BLaER1 treated with 17β-estradiol and CSF1 and Interleukin-3, amounts not matched to agents 10 nM and 100 nM (cell line): ENCODE measurements around the gene A3GALT2.
A peak's percentile ranks its signal among the peaks of the same experiment; 100 is the strongest.

Experiments used
- H3K27ac ChIP-seq, 11 experiments: shearing (Covaris generic); formaldehyde crosslinking; 2 replicates each; pipeline ENCODE4 v1.8.1; 2022
- H3K27me3 ChIP-seq, 11 experiments: shearing (Covaris generic); formaldehyde crosslinking; 2 replicates each; pipeline ENCODE4 v1.8.1; 2022
- H3K36me3 ChIP-seq, 11 experiments: shearing (Covaris generic); formaldehyde crosslinking; 2 replicates each; pipeline ENCODE4 v1.8.1; 2022
- H3K4me1 ChIP-seq, 10 experiments: shearing (Covaris generic); formaldehyde crosslinking; 2 replicates each; pipeline ENCODE4 v1.8.1; 2022
- H3K4me2 ChIP-seq, 11 experiments: shearing (Covaris generic); formaldehyde crosslinking; 2 replicates each; pipeline ENCODE4 v1.8.1; 2022
- H3K4me3 ChIP-seq, 10 experiments: shearing (Covaris generic); formaldehyde crosslinking; 2 replicates each; pipeline ENCODE4 v1.8.1; 2022
- H3K9ac ChIP-seq, 11 experiments: shearing (Covaris generic); formaldehyde crosslinking; 2 replicates each; pipeline ENCODE4 v1.8.1; 2022
- H3K9me3 ChIP-seq, 11 experiments: shearing (Covaris generic); formaldehyde crosslinking; replicated peaks in 1 of 11; 2 replicates each; pipeline ENCODE4 v1.8.1; 2022
- H4K20me1 ChIP-seq, 11 experiments: shearing (Covaris generic); formaldehyde crosslinking; 2 replicates each; pipeline ENCODE4 v1.8.1; 2022
- Cebpa-rat ChIP-seq, 11 experiments: shearing (Covaris generic); IDR thresholded peaks; 2 replicates each; pipeline ENCODE4 v1.8.1; 2022

Gene A3GALT2

DNA sequence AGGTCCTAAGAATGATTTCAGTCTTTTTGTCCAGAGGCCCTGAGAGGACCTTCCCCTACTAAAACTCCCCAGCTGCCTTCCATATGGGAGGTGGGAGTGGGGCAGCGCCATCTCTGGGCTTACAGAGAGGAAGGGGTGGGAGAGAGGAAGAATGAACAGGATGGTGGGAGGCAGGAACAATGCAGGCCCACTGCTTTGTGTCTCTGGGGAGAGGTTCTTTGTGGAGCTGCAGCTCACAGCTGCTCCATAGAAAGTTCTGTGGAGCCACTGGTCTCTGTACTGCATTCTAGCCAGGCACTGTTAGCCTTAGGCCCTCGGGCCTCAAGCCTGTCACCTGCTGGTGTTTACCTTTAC lies 43.6 kb upstream of the A3GALT2 start:
- Histone ChIP-seq H3K9me3 (no peaks in the 10 kb centered on the region), H3K9ac (peak overlapping the region in 8 of 11 experiments; percentile 0 to 77 (median 64); a peak in 14 of 22 replicates), H3K27me3 (no peaks in the 10 kb centered on the region), H3K4me2 (peak overlapping the region; percentile 61 to 95 (median 86)), H4K20me1 (0 out of 22 replicates have a peak, but pooled peaks cover 0 to 3% (median 0%) of the 10 kb centered on the region in 11 experiments), H3K27ac (peak overlapping the region in 8 of 11 experiments; percentile 15 to 79 (median 68); a peak in 15 of 22 replicates), H3K4me3 (peak overlapping the region in 4 of 10 experiments; percentile 1 to 53 (median 32); a peak in 5 of 20 replicates), H3K4me1 (peaks cover 75 to 86% (median 78%) of the 10 kb centered on the region in 10 experiments), H3K36me3 (no peaks in the 10 kb centered on the region)
- TF ChIP-seq Cebpa-rat (IDR thresholded peaks at IDR 0.05): no peak

DNA sequence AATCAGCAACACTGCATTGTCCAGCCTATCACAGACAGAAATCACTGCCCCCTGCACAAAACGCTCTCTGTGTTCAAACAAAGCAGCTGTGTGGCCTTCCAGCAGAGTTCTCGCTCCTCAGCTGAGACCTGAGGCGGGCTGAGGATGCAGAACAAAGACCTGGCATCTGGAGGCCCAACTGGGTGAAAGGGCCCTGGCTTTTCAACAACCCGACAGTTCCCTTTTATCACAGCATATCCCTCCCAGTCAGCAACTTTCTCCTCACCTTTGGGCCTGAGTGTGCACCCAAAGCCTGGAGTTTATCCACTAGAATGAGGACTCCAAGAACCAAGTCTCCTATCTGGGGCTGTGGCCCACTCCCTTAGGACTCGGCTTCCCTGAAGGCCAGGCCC lies 42.6 kb upstream of the A3GALT2 start:
- peak overlapping the region in 8 of 11 experiments; percentile 31 to 77 (median 67); a peak in 16 of 22 replicates for H3K9ac ChIP-seq
- H3K27me3 ChIP-seq: no peaks in the 10 kb centered on the region
- no peak for TF ChIP-seq Cebpa-rat (IDR thresholded peaks at IDR 0.05)
- peaks cover 75 to 86% (median 78%) of the 10 kb centered on the region in 10 experiments for H3K4me1 ChIP-seq
- peak overlapping the region; percentile 61 to 95 (median 86) for H3K4me2 ChIP-seq
- H3K9me3 ChIP-seq: no peaks in the 10 kb centered on the region
- H3K27ac ChIP-seq: peak overlapping the region in 8 of 11 experiments; percentile 57 to 79 (median 68); a peak in 16 of 22 replicates
- peak overlapping the region in 5 of 10 experiments; percentile 24 to 53 (median 45); a peak in 8 of 20 replicates for H3K4me3 ChIP-seq
- peaks cover 0 to 5% (median 0%) of the 10 kb centered on the region in 11 experiments; a peak in 2 of 22 replicates for H3K36me3 ChIP-seq
- no peaks in the 10 kb centered on the region for H4K20me1 ChIP-seq

DNA sequence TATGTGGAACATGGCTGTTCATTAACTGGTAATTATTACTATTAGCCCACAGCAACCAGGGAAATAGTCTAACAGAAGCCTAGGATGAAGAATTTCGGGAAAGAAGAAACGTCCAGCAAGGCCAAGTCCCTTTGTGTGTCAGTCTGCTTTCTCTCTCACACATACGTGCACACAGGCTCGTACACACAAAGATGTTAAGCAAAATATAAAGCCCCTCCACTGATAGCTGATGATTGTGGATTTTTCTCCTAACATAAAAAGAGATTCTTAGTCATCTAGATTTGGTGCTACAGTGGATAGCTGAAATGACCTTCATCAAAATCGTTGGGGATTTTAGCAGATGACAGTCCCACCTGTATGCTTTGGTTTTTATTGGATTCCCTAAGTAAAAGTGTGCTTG lies 42.1 kb upstream of the A3GALT2 start:
- Histone ChIP-seq H3K4me1 (peaks cover 74 to 85% (median 77%) of the 10 kb centered on the region in 10 experiments), H3K4me3 (peak overlapping the region in 5 of 10 experiments; percentile 24 to 53 (median 45); a peak in 8 of 20 replicates), H4K20me1 (no peaks in the 10 kb centered on the region), H3K4me2 (peak overlapping the region; percentile 61 to 95 (median 86); a peak in 21 of 22 replicates), H3K27me3 (no peaks in the 10 kb centered on the region), H3K9me3 (no peaks in the 10 kb centered on the region), H3K9ac (peak overlapping the region in 7 of 11 experiments; percentile 50 to 77 (median 71); a peak in 15 of 22 replicates), H3K36me3 (peaks cover 0 to 5% (median 0%) of the 10 kb centered on the region in 11 experiments; a peak in 2 of 22 replicates), H3K27ac (peak overlapping the region in 8 of 11 experiments; percentile 57 to 79 (median 68); a peak in 14 of 22 replicates)
- TF ChIP-seq Cebpa-rat (IDR thresholded peaks at IDR 0.05): no peak

DNA sequence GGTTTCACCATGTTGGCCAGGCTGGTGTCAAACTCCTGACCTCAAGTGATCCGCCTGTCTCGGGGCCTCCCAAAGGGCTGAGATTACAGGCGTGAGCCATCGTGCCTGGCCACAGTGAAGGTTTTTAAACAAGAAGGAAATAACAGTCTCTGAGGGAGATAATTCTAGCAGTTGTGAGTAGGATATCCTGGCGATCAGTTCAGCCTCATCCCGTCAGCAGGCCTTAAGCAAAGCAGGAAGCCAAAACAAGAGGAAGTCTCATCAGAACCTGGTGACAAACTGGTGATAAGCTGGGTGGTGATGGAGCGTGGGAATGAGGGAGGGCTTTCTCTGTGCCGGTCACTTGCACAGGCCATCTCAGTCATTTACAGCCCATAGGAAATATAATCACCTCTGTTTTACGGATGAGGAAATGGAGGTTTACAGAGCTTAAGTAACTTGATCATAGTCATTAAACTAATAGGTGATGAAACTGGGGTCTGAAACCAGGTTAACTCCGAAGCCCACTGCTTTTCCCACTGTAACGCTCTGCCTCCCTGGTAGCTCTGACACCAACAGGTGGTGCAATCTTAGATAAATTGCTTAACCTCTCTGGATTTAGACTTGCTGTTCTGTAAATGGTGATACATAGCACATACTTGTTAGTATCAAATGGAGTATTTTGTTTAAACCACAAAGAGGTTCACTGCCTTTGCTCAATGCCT lies 40.8 kb upstream of the A3GALT2 start:
- Histone ChIP-seq H3K36me3 (peaks cover 0 to 11% (median 4%) of the 10 kb centered on the region in 11 experiments; a peak in 5 of 22 replicates), H3K4me3 (peak overlapping the region in 2 of 10 experiments; percentile 20 to 45; a peak in 2 of 20 replicates), H3K9me3 (peaks cover 0 to 12% (median 5%) of the 10 kb centered on the region in 11 experiments; a peak in 5 of 22 replicates), H3K4me1 (peaks cover 61 to 72% (median 65%) of the 10 kb centered on the region in 10 experiments), H3K9ac (peak overlapping the region in 9 of 11 experiments; percentile 29 to 77 (median 49); a peak in 15 of 22 replicates), H3K4me2 (peak overlapping the region; percentile 61 to 95 (median 86)), H3K27me3 (no peaks in the 10 kb centered on the region), H4K20me1 (no peaks in the 10 kb centered on the region), H3K27ac (peak overlapping the region; percentile 47 to 79 (median 71); a peak in 21 of 22 replicates)
- TF ChIP-seq Cebpa-rat (IDR thresholded peaks at IDR 0.05): 0 out of 22 replicates have a peak, but pooled peaks of 1 of the 11 experiments have one; percentile 34

DNA sequence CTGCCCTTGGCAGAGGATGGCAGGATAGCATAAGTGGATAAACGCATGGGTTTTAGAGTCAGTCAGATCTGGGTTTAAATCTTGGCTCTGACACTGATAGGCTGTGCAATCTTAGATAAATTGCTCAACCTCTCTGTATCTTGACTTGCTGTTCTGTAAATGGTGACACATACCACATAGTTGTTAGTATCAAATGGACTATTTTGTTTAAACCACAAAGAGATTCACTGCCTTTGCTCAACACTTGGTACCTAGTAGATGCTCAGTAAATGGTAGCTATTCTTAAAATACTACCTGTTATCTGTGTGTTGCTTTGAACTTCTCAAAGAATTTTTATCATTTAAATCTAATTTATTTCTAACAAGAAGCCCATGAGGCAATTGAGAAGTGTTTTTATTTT lies 39.5 kb upstream of the A3GALT2 start:
- Histone ChIP-seq H3K9ac (no peak overlapping the region), H4K20me1 (no peaks in the 10 kb centered on the region), H3K4me3 (no peak overlapping the region), H3K27me3 (no peaks in the 10 kb centered on the region), H3K27ac (no peak overlapping the region), H3K4me2 (peak overlapping the region in 7 of 11 experiments; percentile 13 to 95 (median 89); a peak in 11 of 22 replicates), H3K4me1 (peaks cover 48 to 63% (median 56%) of the 10 kb centered on the region in 10 experiments), H3K36me3 (peaks cover 0 to 11% (median 4%) of the 10 kb centered on the region in 11 experiments; a peak in 5 of 22 replicates), H3K9me3 (peaks cover 0 to 12% (median 6%) of the 10 kb centered on the region in 11 experiments; a peak in 5 of 22 replicates)
- TF ChIP-seq Cebpa-rat (IDR thresholded peaks at IDR 0.05): no peak

DNA sequence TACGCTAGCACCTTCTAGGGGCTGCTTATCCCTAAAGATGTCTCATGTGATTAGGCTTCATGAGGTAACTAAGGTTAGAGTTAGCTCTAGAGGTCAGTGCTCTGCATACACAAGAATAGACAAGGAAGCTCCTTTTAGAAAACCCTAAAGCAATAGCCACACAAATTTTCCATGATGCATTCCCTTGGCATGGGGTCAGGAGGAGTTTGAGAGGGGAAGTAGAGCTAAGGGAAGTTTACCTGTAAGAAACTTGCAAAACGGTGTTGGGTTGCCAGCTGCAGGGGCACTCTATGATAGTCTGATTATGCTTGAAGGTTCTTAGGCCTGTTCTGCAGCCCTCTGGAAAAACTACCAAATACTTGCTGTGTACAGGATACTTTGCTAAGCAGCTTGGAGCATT lies 39.0 kb upstream of the A3GALT2 start:
- Histone ChIP-seq H3K4me3 (no peak overlapping the region), H3K9ac (no peak overlapping the region), H3K27ac (no peak overlapping the region), H3K4me2 (peak overlapping the region in 5 of 11 experiments; percentile 2 to 94 (median 71); a peak in 8 of 22 replicates), H3K4me1 (peaks cover 44 to 63% (median 56%) of the 10 kb centered on the region in 10 experiments), H3K9me3 (peaks cover 0 to 12% (median 6%) of the 10 kb centered on the region in 11 experiments; a peak in 5 of 22 replicates), H3K27me3 (no peaks in the 10 kb centered on the region), H3K36me3 (peaks cover 0 to 11% (median 4%) of the 10 kb centered on the region in 11 experiments; a peak in 6 of 22 replicates), H4K20me1 (no peaks in the 10 kb centered on the region)
- no peak for TF ChIP-seq Cebpa-rat (IDR thresholded peaks at IDR 0.05)

DNA sequence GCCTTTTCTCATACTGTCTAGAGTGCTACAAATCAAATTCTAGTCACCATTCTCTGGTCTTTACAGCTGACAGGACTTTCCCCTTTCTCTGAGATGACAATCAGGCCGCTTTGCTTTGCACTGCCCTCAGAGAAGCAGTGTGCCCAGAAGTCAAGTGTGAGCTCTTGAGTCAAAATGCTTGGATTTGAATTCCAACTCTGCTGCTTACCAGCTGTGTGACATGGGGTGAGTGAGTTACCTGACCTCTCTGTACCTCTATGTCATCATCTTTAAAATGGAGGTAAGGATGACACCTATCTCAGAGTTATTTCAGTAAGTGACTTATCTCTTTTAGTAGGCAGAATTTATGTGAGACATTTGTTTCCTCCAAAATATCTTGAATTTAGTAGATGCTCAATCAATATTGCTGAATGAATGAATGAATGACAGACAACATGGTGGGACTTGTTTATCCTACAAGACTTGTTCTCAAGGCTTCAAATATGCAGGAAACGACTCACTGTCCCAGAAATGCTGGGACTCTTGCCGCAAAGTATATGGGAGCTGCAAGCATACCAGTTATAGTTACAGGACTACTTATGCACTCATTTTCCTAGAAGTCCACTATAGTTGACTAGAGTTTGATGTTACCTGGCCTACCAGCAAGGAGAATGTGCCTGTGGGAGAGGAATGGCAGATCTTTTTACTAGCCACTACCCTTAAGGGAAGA lies 38.1 kb upstream of the A3GALT2 start:
- H3K4me2 ChIP-seq: no peak overlapping the region
- H3K4me3 ChIP-seq: no peak overlapping the region
- no peak overlapping the region for H3K27ac ChIP-seq
- H3K27me3 ChIP-seq: no peaks in the 10 kb centered on the region
- H3K4me1 ChIP-seq: peaks cover 34 to 63% (median 56%) of the 10 kb centered on the region in 10 experiments
- peaks cover 0 to 12% (median 6%) of the 10 kb centered on the region in 11 experiments; a peak in 5 of 22 replicates for H3K9me3 ChIP-seq
- no peak overlapping the region for H3K9ac ChIP-seq
- H4K20me1 ChIP-seq: no peaks in the 10 kb centered on the region
- peaks cover 0 to 11% (median 5%) of the 10 kb centered on the region in 11 experiments; a peak in 6 of 22 replicates for H3K36me3 ChIP-seq
- no peak for TF ChIP-seq Cebpa-rat (IDR thresholded peaks at IDR 0.05)

DNA sequence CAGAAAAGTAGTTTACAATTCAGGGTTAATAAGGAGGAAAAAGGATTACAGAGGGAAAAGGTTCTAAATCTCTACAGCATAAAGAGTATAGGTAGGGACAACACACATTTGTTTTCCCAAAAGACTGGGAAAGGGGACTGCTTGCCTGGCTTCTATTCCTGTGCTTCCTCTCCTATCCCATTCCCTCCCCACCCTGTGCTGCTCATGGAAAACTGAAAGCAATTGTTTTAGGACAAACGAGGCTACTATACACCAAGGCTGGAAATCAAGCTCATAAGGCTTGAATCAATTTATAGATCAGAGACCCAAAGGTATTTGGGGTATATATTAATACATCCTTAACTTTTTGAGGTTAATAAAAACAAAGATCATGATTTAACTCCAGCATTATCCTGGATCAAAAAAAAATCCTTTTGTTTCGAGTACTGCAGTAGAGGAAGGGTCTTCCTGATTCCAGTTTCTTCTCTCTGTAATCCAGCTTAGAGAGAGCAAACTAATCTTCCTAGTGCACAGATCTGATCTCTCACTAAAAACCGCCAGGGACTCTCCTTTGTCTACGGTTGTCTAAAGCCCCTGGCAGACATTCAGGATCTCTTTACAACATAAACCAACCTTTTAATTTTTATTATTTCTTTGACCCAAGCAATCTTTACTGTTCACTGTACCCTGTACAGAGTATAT lies 37.4 kb upstream of the A3GALT2 start:
- H3K4me2 ChIP-seq: no peak overlapping the region

More for the DNA sequence above, 37.4 kb upstream of the A3GALT2 start:
- Histone ChIP-seq H3K36me3 (peaks cover 0 to 11% (median 5%) of the 10 kb centered on the region in 11 experiments; a peak in 6 of 22 replicates), H3K4me3 (no peak overlapping the region), H3K4me1 (peaks cover 27 to 63% (median 56%) of the 10 kb centered on the region in 10 experiments), H3K27ac (no peak overlapping the region), H3K9ac (no peak overlapping the region), H3K27me3 (no peaks in the 10 kb centered on the region), H4K20me1 (no peaks in the 10 kb centered on the region), H3K9me3 (peaks cover 0 to 12% (median 6%) of the 10 kb centered on the region in 11 experiments; a peak in 5 of 22 replicates)
- TF ChIP-seq Cebpa-rat (IDR thresholded peaks at IDR 0.05): no peak
